GM21390 (cell line): ENCODE results near the gene CDC42BPB.

Experiments
- ATAC-seq: cut with Tn5 transposase; IDR thresholded peaks from one replicate; pipeline ENCODE4 v1.9.1; 2021; ENCODE audit not compliant: unreplicated experiment

Gene CDC42BPB

GRCh38 chr14:103057372-103058163, at the start of gene CDC42BPB:
Gene CDC42BPB, minus strand, starts transcription at chr14:103057549. Its CDS starts 376 bp downstream, at chr14:103057173.
- ATAC-seq: no peak

- no peak for ATAC-seq
These were observed 48.3 kb upstream of the CDC42BPB start for GRCh38 chr14:103105580-103106150.

GRCh38 chr14:103104654-103105452, 47.5 kb upstream of the CDC42BPB start:
- ATAC-seq: no peak

- ATAC-seq: no peak
These were observed 47.0 kb upstream of the CDC42BPB start for GRCh38 chr14:103104389-103104653.

DNA sequence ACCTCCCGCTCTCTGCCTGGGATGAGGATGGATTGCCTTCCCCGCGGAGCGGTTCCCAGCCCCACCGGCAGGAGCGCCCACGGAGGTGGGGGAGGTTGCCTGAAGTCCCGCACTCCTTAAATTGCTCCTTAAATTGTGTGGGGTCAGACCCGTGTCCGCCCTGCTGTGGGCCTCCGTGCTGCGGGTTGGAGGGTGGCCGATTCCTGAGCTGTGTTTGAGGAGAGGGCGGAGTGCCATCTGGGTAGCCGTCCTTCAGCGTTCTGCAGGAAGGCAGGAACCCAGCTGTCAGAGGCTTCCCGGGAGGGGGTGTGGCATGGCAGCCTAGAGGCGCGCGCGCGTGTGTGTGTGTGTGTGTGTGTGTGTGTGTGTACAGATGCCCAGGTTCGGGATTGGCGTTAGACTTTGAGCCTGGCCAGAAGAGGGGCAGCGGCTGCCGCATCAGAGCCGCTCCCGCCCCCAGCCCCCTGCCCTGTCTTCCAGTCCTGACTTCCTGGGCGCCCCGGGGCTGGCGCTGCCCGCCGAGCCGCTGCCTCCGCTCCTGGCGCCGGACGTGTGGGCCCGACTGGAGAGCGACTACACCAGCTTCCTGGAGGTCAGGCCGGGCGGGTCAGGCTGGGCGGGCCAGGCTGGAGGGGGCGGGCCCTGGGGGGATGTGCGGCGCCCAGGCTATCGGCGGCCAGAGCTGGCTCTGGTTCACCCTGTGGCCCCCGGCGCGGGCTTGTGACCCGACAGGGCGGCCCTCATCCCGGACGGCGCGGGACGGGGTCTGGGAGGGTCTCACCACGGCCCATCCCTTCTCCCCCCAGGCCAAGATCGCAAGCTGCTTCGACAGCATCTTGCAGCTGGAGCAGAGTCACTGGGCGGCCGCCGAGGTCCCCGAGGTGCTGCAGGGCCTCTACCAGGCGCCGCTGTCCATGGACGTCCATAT, 46.4 kb upstream of the CDC42BPB start:
- no peak for ATAC-seq

- ATAC-seq: no peak
These were observed 45.4 kb upstream of the CDC42BPB start for GRCh38 chr14:103102689-103103260.

DNA sequence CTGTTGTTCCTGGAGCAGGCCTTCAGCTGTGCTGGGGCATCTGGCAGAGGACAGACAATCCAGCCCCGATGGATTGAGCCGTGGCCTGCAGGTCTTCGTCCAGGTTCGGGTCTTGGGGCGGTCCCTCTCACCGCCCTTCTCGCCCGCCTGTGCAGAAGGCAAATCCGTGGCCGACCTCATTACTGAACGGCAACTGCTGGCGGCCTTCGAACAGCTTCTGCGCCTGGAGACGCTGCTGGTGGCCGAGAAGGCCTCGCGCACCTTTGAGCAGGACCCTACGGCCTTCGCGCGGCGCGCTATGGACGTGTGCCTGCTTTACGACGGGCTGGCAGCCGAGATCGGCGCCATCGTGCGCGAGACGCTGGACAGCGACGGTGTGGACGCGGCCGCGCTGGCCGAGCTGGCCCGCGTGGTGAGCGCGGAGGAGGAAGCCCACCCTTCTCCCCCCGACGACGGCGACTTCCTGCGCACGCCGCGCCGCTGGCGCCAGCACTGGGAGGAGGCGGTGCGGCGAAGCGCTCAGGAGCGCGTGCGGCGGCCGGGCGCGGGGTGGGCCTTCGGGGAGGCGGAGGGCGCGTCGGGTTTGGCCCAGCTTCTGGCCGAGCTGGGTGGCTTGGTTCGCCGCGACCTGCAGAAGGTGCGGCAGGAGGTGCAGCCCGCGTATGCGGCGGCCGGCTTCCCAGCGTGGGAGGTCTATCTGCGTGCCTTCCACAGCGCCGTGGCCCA, 44.8 kb upstream of the CDC42BPB start:
- ATAC-seq: no peak

DNA sequence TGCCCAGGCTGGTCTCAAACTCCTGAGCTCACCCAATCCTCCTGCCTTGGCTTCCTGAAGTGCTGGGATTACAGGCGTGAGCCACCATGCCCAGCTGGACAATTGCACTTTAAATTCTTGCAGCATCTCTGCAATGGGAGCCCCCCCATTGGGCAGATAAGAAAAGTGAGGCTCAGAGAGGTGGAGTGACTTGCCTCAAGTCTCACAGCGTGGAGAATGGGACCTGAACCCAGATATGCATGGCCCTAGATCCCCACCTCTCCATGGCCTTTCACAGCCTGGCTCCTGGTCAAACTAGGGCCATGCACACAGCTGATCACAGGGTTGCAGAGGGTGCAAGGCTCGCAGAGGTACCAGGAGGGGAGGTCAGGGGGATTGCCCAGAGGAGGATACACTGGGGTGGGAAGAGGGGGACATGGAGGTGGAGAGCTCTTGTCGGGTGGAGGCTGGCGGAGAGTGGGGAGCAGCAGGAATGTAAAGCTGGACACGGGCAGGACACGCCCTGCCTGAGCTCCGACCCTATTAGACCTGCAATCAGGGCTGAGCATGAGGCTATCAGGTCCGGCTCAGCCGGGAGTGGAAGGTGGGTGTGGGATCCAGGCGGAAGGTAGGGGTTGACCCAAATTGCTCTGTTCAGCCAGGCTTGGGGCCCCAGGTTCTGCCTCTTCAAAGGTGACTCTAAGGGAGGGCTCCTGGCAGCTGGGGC, 44.1 kb upstream of the CDC42BPB start:
- ATAC-seq: no peak

DNA sequence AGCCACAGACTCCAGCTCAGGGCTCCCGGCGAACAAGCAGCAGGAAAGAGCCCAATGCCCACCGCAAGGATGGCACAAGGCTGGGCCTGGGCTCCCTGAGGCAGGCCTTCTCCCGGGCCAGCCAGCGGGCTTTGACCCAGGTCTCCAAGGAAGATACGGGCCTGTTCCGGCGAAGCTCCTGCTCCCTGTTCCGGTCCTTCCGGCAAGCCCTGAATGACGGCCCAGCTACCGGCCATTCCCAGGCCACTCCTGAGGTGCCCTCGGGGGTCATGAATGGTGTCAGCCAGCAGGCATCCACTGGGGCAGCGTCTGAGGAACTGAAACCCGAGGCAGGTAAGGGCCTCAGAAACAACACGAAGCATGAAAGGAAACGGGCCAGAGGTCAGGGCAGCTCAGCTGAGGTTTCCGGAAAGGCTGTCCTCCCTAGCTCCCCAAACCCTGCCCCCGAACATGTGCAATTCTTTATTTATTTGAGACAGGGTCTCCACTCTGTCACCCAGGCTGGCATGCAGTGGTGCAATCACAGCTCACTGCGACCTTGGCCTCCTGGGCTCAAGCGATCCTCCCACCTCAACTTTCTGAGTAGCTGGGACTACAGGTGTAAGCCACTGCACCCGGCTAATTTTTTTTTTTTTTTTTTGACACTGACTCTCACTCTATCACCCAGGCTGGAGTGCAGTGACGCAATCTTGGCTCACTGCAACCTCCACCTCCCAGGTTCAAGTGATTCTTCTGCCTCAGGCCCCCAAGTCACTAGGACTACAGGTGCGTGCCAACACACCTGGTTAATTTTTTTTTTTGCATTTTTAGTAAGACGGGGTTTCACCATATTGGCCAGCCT, 43.2 kb upstream of the CDC42BPB start:
- no peak for ATAC-seq

DNA sequence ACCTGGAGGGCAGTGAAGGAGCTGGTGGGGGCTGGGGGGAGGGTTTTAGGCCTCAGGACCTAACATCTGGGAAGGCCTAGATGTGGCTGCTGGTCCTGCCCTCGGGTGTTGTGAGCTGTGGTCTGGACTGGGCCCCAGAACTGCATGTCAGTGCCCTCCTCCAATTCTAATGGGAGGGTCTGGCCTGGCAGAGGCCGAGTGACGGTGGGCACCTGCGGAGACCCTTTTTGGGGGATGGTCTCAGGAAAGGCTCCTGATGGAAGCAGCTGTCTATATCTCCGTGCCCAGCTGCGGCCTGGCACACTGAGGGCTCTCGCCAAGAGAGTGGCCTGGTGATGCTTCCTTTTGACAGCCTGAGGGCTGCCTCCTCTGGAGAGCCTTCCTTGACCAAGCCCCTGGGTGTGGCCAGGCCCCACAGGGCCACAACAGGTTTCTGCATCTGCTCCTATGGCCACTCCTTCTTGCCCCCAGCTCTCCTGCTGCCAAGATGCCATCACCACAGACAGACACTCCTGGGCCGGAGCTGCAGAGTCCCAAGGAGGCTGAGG, 42.5 kb upstream of the CDC42BPB start:
- no peak for ATAC-seq

DNA sequence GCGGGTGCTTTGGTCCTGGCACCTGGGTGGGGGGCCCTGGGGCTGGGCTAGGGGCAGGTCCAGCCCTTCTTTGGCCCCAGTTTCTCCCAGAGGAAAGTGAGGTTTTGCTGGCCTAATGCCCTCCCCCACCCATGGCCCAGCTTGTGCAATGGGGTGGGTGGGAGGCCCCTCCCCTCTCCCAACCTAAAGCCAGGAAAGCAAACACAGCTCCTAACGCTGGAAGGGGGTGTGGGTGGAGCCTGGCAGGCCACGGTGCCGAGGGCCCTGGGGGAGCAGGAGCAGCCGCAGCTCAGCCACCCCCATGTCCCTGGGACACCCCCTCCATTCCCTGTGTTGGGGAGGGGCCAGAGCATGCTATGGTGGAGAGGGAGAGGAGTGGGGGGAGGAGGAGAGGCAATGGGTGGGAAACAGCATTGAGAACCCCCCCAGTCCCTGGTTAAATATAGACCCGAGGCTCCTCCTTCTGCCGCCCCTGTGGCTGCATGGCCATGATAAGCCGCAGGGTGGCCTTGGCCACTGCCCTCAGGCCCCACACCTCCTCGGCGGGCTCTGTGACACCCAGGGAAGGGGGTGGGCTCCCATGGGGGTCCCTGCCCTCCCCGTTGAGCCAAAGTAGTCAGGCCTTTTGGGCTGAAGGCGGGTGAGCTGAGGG, 41.9 kb upstream of the CDC42BPB start:
- ATAC-seq: no peak

- no peak for ATAC-seq
These were observed 40.9 kb upstream of the CDC42BPB start for GRCh38 chr14:103097994-103098957.

- no peak for ATAC-seq
These were observed 40.1 kb upstream of the CDC42BPB start for GRCh38 chr14:103097244-103097993.

DNA sequence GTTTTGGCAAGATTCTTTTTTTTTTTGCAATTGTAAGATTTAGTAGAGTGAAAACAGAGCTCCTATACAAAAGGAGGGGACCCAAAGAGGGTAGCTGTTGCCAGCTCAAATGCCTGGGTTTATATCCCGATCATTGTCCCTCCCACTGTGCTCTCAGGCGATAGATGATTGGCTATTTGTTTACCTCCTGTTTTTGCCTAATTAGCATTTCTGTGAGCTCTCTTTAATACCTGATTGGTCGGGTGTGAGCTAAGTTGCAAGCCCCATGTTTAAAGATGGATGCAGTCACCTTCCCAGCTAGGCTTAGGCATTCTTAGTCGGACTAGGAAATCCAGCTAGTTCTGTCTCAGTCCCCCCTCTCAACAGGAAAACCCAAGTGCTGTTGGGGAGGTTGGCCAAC, 39.0 kb upstream of the CDC42BPB start:
- no peak for ATAC-seq

DNA sequence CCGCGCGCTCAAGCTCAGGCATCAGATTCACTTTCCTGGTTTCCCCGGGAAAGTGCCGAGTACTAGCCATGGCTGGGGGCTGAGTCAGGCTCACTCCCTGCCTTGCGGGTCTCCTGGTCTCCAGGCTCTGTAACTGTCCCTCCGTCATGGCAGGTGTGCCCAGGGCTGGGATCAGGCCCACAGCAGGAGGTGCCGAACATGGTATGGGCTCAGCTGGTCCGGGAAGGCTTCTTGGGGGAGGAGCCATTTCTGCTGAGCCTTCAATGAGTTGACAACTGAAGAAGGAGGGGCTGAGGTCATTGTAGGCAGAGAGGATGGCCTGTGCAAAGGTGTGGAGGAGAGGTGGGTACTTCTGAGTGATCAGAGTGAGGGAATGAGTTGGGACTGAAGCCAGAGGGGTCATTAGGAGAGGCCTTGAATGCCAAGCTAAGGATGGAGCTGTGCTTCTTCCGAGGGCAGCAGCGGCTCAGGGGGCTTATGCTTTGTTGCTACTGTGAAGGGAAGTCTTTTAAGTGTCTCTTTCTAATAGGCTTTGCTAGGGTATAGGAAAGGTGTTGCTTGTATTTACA, 37.9 kb upstream of the CDC42BPB start:
- no peak for ATAC-seq
